DOHH2 (cell line): Measurements from ENCODE around the gene LRRC4.

Experiments
- H3F3A ChIP-seq: fragments of 200-600 bp; sonication (generic), shearing (Covaris generic); 2 replicates; pipeline ENCODE4 v1.6.0; 2016; ENCODE audit warnings: antibody characterized with exemption, mild to moderate bottlenecking; ENCODE audit not compliant: control insufficient read depth, insufficient read depth
- H3K27ac ChIP-seq: fragments of 200-600 bp; sonication (generic); 2 replicates; pipeline ENCODE4 v1.5.1; 2014; ENCODE audit warnings: low read depth, mild to moderate bottlenecking, low read length, moderate library complexity
- H3K27me3 ChIP-seq: fragments of 200-600 bp; sonication (generic); 2 replicates; pipeline ENCODE4 v1.6.1; 2014; ENCODE audit warnings: mild to moderate bottlenecking, low read length, mixed read lengths; ENCODE audit not compliant: control insufficient read depth
- H3K36me3 ChIP-seq: fragments of 200-600 bp; sonication (generic); 2 replicates; pipeline ENCODE4 v1.6.1; 2014; ENCODE audit warnings: mild to moderate bottlenecking, low read length, moderate library complexity, mixed read lengths; ENCODE audit not compliant: control insufficient read depth
- H3K4me1 ChIP-seq: fragments of 200-600 bp; sonication (generic); 2 replicates; pipeline ENCODE4 v1.6.1; 2014; ENCODE audit warnings: mild to moderate bottlenecking, low read length, mixed read lengths; ENCODE audit not compliant: control insufficient read depth
- H3K4me2 ChIP-seq: fragments of 200-600 bp; sonication (generic); 2 replicates; pipeline ENCODE4 v1.6.0; 2014; ENCODE audit warnings: mild to moderate bottlenecking, low read length, moderate library complexity
- H3K4me3 ChIP-seq: fragments of 200-600 bp; sonication (generic); 2 replicates; pipeline ENCODE4 v1.5.1; 2014; ENCODE audit warnings: mild to moderate bottlenecking, low read length, mixed read lengths
- H3K79me2 ChIP-seq: fragments of 200-600 bp; sonication (generic); 2 replicates; pipeline ENCODE4 v1.6.1; 2014; ENCODE audit warnings: mild to moderate bottlenecking, low read length, mixed read lengths; ENCODE audit not compliant: control insufficient read depth
- H3K9me2 ChIP-seq: fragments of 200-600 bp; sonication (generic); replicated peaks from 2 replicates; pipeline ENCODE4 v1.6.1; 2014; ENCODE audit warnings: mild to moderate bottlenecking, low read length, mixed read lengths; ENCODE audit not compliant: control insufficient read depth
- H3K9me3 ChIP-seq: fragments of 200-600 bp; sonication (generic); 2 replicates; pipeline ENCODE4 v1.6.1; 2014; ENCODE audit warnings: antibody characterized with exemption, low read length, mixed read lengths; ENCODE audit not compliant: control insufficient read depth, insufficient read depth
- H4K20me1 ChIP-seq: fragments of 200-600 bp; sonication (generic); 2 replicates; pipeline ENCODE4 v1.6.0; 2014; ENCODE audit warnings: low read depth, mild to moderate bottlenecking, antibody characterized with exemption, low read length, moderate library complexity; ENCODE audit not compliant: control insufficient read depth, insufficient read depth
- EZH2phosphoT487 ChIP-seq: fragments of 200-600 bp; sonication (generic); IDR thresholded peaks from 2 replicates; pipeline ENCODE4 v1.6.1; 2017; ENCODE audit warnings: borderline replicate concordance, mild to moderate bottlenecking, antibody characterized with exemption, low read length, moderate library complexity, mixed read lengths
- TF ChIP-seq, protein P1 (sequence below): fragments of 200-600 bp; sonication (generic); IDR thresholded peaks from one replicate; pipeline ENCODE4 v1.5.1; 2014; ENCODE audit warnings: antibody characterized with exemption, mild to moderate bottlenecking, low read depth, low read length; ENCODE audit not compliant: poor library complexity, severe bottlenecking

LRRC4 gene

DNA sequence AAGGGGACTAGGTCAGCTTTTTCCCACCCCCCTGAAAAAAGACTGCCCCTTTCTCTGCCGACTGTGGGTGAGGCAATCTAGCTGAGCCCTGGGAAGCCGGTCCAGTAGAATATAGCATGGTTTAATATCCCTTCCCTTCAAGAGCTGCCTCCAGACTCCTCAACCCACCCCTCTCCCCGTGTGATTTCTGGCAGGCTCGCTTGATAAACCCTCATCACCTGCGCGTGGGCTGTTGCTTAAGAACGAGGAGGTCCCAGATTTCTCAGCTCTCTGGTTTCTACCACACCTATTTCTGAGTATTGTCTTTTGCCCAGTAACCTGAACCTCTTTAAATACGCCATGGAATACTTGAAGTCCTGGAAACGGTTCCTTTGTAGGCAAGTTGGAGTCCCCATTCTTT, 2.0 kb upstream of the LRRC4 start:
- Histone ChIP-seq H3K79me2 (peaks cover 4% of the 10 kb centered on the region; the same call in 1 of the 2 replicates), H3K4me1 (peaks cover 55% of the 10 kb centered on the region), H3K9me2 (no peaks in the 10 kb centered on the region), H4K20me1 (peaks cover 18% of the 10 kb centered on the region; the same call in 1 of the 2 replicates), H3F3A (peaks cover 4% of the 10 kb centered on the region), H3K27me3 (0 out of 2 replicates have a peak, but pooled peaks cover 3% of the 10 kb centered on the region), H3K4me3 (no peak overlapping the region), H3K4me2 (no peak overlapping the region), H3K27ac (no peak overlapping the region), H3K36me3 (peaks cover 10% of the 10 kb centered on the region), H3K9me3 (no peaks in the 10 kb centered on the region)
- TF ChIP-seq, protein P1, sequence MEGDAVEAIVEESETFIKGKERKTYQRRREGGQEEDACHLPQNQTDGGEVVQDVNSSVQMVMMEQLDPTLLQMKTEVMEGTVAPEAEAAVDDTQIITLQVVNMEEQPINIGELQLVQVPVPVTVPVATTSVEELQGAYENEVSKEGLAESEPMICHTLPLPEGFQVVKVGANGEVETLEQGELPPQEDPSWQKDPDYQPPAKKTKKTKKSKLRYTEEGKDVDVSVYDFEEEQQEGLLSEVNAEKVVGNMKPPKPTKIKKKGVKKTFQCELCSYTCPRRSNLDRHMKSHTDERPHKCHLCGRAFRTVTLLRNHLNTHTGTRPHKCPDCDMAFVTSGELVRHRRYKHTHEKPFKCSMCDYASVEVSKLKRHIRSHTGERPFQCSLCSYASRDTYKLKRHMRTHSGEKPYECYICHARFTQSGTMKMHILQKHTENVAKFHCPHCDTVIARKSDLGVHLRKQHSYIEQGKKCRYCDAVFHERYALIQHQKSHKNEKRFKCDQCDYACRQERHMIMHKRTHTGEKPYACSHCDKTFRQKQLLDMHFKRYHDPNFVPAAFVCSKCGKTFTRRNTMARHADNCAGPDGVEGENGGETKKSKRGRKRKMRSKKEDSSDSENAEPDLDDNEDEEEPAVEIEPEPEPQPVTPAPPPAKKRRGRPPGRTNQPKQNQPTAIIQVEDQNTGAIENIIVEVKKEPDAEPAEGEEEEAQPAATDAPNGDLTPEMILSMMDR = no peak
- TF ChIP-seq EZH2phosphoT487 = no peak

DNA sequence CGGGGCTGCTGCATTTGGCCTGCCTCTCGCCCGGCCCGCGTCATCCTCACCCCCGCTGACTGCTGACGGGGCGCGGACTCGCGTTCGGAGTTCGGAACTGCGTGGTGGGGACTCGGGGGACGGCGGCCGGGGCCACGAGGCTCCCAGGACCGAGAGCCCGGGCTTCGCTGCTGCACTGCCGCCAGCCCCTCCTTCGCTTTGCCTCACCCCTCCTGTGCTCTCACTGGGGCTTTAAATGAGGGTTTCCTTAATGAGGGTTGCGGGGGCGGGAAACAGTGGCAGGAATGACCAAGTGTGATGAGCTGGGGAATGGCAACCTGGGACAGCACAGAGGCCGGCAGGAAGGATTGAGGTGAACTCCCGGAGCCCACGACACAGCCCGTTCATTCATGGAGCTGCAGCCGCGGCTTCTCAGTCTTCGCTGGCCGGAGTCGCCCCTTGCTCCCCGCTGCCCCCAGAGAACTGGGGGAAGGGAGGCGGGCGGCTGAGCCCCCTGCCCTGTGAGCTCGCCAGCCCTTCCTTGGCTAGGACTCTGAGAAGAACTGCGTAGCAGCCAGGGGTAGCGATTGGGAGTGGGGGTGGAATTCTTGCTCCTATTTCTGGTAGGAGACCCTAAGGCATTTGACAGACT, 1.5 kb upstream of the LRRC4 start:
- Histone ChIP-seq H3K4me1 (peaks cover 49% of the 10 kb centered on the region), H3K79me2 (peaks cover 4% of the 10 kb centered on the region; the same call in 1 of the 2 replicates), H3K4me2 (peak overlapping the region; percentile 78), H3K27ac (no peak overlapping the region), H3F3A (peaks cover 8% of the 10 kb centered on the region), H3K27me3 (0 out of 2 replicates have a peak, but pooled peaks cover 3% of the 10 kb centered on the region), H3K9me3 (no peaks in the 10 kb centered on the region), H3K36me3 (peaks cover 10% of the 10 kb centered on the region), H4K20me1 (peaks cover 18% of the 10 kb centered on the region; the same call in 1 of the 2 replicates), H3K4me3 (peak overlapping the region; percentile 73), H3K9me2 (no peaks in the 10 kb centered on the region)
- TF ChIP-seq, protein P1 = no peak
- TF ChIP-seq EZH2phosphoT487 = no peak

DNA sequence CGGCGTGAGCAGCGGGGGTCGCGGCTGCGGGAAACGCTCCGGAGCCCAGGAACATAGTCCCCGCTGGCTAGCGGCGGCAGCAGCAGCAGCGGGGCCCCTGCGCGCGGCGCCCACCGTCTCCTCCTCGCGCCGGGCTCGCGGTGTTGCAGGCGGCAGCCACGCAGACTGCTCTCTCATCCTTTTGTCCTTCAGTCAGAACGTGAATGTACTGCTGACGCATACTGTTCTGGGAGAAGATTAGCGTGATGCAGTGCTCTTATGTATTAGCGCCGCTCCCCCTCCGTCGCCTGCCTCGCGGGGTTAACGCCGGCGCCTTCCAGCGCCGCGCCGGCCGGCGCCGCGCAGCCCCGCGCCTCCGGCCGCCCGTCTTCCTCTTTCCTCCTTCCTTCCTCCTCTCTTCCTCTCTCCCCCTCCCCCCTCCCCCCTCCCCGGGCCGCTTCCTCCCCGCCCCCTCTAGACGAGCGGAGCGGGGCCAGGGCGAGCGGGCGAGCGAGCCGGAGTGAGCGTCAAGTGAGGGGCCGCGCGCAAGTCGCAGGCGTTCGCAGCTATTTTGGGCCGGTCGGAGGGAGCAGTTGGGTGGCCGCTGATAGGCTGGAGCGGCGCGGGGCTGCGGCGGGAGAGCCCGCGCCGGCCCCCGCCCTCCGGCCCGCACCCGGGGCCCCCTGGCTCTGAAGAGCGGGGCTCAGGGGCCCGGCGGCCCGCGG, 816 bp upstream of the LRRC4 start:
- peak overlapping the region; percentile 73 for H3K4me3 ChIP-seq
- peak overlapping the region; percentile 78 for H3K4me2 ChIP-seq
- 0 out of 2 replicates have a peak, but pooled peaks cover 3% of the 10 kb centered on the region for H3K27me3 ChIP-seq
- H3K9me2 ChIP-seq = no peaks in the 10 kb centered on the region
- peaks cover 4% of the 10 kb centered on the region; the same call in 1 of the 2 replicates for H3K79me2 ChIP-seq
- H3K4me1 ChIP-seq = peaks cover 43% of the 10 kb centered on the region
- TF ChIP-seq, protein P1 = peak; percentile 30
- no peak for TF ChIP-seq EZH2phosphoT487
- peaks cover 10% of the 10 kb centered on the region for H3K36me3 ChIP-seq
- H3F3A ChIP-seq = peaks cover 8% of the 10 kb centered on the region
- H3K27ac ChIP-seq = peak overlapping the region; percentile 44
- peaks cover 15% of the 10 kb centered on the region; the same call in 1 of the 2 replicates for H4K20me1 ChIP-seq
- H3K9me3 ChIP-seq = no peaks in the 10 kb centered on the region
